ENCODE data around the gene BASP1. TPM values are rescaled to one million over a fixed set of nuclear protein-coding genes. Genes with fewer than 3 reads are reported as not detected.

Gene BASP1
- total and polyA plus RNA-seq, 7 experiments from 2014 or later = 0.23 to 9.6 (median 1.2) TPM; not detected in 1

GRCh38 chr5:17234374-17234773, 16.9 kb downstream of the BASP1 start:
- ATAC-seq (peak; percentile 62), DNase-seq (no peak)
- intact Hi-C loops (cut with micrococcal nuclease) = no loop called here
- Histone ChIP-seq H3K4me3 (ENCODE audit: low read length) (no peak overlapping the region), H3K27me3 (ENCODE audit: control insufficient read depth in 2 of 2, insufficient read depth in 2 of 2, low read length in 2 of 2) (no peaks in the 10 kb centered on the region), H3K4me1 (ENCODE audit: control insufficient read depth in 2 of 2, insufficient read depth in 2 of 2, low read length in 2 of 2) (no peaks in the 10 kb centered on the region), H3K27ac (ENCODE audit: low read depth, low read length) (no peak overlapping the region), H3K9me3 (ENCODE audit: control insufficient read depth in 2 of 3, low read length in 3 of 3) (no peaks in the 10 kb centered on the region), H3K36me3 (ENCODE audit: control insufficient read depth in 2 of 3, insufficient read depth in 3 of 3, low read length in 3 of 3) (no peaks in the 10 kb centered on the region)
- Mint-ChIP-seq H3K4me1 (no peaks in the 10 kb centered on the region), H3K27ac (no peak overlapping the region), H3K4me3 (no peak overlapping the region), H3K9me3 (no peaks in the 10 kb centered on the region), H3K27me3 (peaks cover 0 to 13% (median 2%) of the 10 kb centered on the region in 5 donors), H3K36me3 (no peaks in the 10 kb centered on the region)
- POLR2A ChIA-PET = no interaction called here
- CTCF ChIA-PET = no interaction called here

GRCh38 chr5:17235731-17236330, 18.4 kb downstream of the BASP1 start:
- Histone ChIP-seq H3K27ac (ENCODE audit: low read depth, low read length) (no peak overlapping the region), H3K27me3 (ENCODE audit: control insufficient read depth in 2 of 2, insufficient read depth in 2 of 2, low read length in 2 of 2) (no peaks in the 10 kb centered on the region), H3K4me1 (ENCODE audit: control insufficient read depth in 2 of 2, insufficient read depth in 2 of 2, low read length in 2 of 2) (no peaks in the 10 kb centered on the region), H3K36me3 (ENCODE audit: control insufficient read depth in 2 of 3, insufficient read depth in 3 of 3, low read length in 3 of 3) (no peaks in the 10 kb centered on the region), H3K9me3 (ENCODE audit: control insufficient read depth in 2 of 3, low read length in 3 of 3) (no peaks in the 10 kb centered on the region), H3K4me3 (ENCODE audit: low read length) (no peak overlapping the region)
- Mint-ChIP-seq H3K27ac (no peak overlapping the region), H3K4me1 (no peaks in the 10 kb centered on the region), H3K9me3 (no peaks in the 10 kb centered on the region), H3K4me3 (no peak overlapping the region), H3K36me3 (no peaks in the 10 kb centered on the region), H3K27me3 (peaks cover 0 to 11% (median 0%) of the 10 kb centered on the region in 5 donors)
- intact Hi-C loops (cut with micrococcal nuclease) = no loop called here
- ChIA-PET POLR2A (no interaction called here), CTCF (no interaction called here)
- ATAC-seq (no peak), DNase-seq (no peak)

- Histone ChIP-seq H3K9me3 (ENCODE audit: control insufficient read depth in 2 of 3, low read length in 3 of 3) (no peaks in the 10 kb centered on the region), H3K4me1 (ENCODE audit: control insufficient read depth in 2 of 2, insufficient read depth in 2 of 2, low read length in 2 of 2) (no peaks in the 10 kb centered on the region), H3K36me3 (ENCODE audit: control insufficient read depth in 2 of 3, insufficient read depth in 3 of 3, low read length in 3 of 3) (no peaks in the 10 kb centered on the region), H3K4me3 (ENCODE audit: low read length) (no peak overlapping the region), H3K27me3 (ENCODE audit: control insufficient read depth in 2 of 2, insufficient read depth in 2 of 2, low read length in 2 of 2) (no peaks in the 10 kb centered on the region), H3K27ac (ENCODE audit: low read depth, low read length) (no peak overlapping the region)
- H3K9me3 Mint-ChIP-seq = no peaks in the 10 kb centered on the region
- H3K4me3 Mint-ChIP-seq = no peak overlapping the region
- no peaks in the 10 kb centered on the region for H3K4me1 Mint-ChIP-seq
- ChIA-PET CTCF (no interaction called here), POLR2A (no interaction called here)
- H3K36me3 Mint-ChIP-seq = no peaks in the 10 kb centered on the region
- intact Hi-C loops (cut with micrococcal nuclease) = no loop called here
- H3K27me3 Mint-ChIP-seq = peaks cover 0 to 8% (median 0%) of the 10 kb centered on the region in 5 donors
- H3K27ac Mint-ChIP-seq = no peak overlapping the region
- ATAC-seq (no peak), DNase-seq (no peak)
These were observed 21.1 kb downstream of the BASP1 start for GRCh38 chr5:17238521-17239041.

GRCh38 chr5:17239953-17240352, 22.5 kb downstream of the BASP1 start:
- Histone ChIP-seq H3K4me1 (ENCODE audit: control insufficient read depth in 2 of 2, insufficient read depth in 2 of 2, low read length in 2 of 2) (no peaks in the 10 kb centered on the region), H3K36me3 (ENCODE audit: control insufficient read depth in 2 of 3, insufficient read depth in 3 of 3, low read length in 3 of 3) (no peaks in the 10 kb centered on the region), H3K9me3 (ENCODE audit: control insufficient read depth in 2 of 3, low read length in 3 of 3) (no peaks in the 10 kb centered on the region), H3K27ac (ENCODE audit: low read depth, low read length) (no peak overlapping the region), H3K4me3 (ENCODE audit: low read length) (no peak overlapping the region), H3K27me3 (ENCODE audit: control insufficient read depth in 2 of 2, insufficient read depth in 2 of 2, low read length in 2 of 2) (no peaks in the 10 kb centered on the region)
- ChIA-PET CTCF (no interaction called here), POLR2A (no interaction called here)
- H3K4me1 Mint-ChIP-seq = no peaks in the 10 kb centered on the region
- H3K4me3 Mint-ChIP-seq = no peak overlapping the region
- H3K9me3 Mint-ChIP-seq = no peaks in the 10 kb centered on the region
- DNase-seq (no peak), ATAC-seq (no peak)
- peaks cover 0 to 8% (median 0%) of the 10 kb centered on the region in 5 donors for H3K27me3 Mint-ChIP-seq
- H3K36me3 Mint-ChIP-seq = peaks cover 0 to 3% (median 0%) of the 10 kb centered on the region in 5 donors
- H3K27ac Mint-ChIP-seq = no peak overlapping the region
- intact Hi-C loops (cut with micrococcal nuclease) = no loop called here

- Mint-ChIP-seq H3K27me3 (peaks cover 0 to 8% (median 0%) of the 10 kb centered on the region in 5 donors), H3K4me1 (no peaks in the 10 kb centered on the region)
- CTCF ChIA-PET = no interaction called here
These were observed 23.1 kb downstream of the BASP1 start for GRCh38 chr5:17240487-17240886.

GRCh38 chr5:17241635-17242034, 24.2 kb downstream of the BASP1 start:
- Mint-ChIP-seq H3K36me3 (peaks cover 0 to 3% (median 0%) of the 10 kb centered on the region in 5 donors), H3K4me1 (no peaks in the 10 kb centered on the region), H3K4me3 (no peak overlapping the region), H3K27ac (no peak overlapping the region), H3K9me3 (no peaks in the 10 kb centered on the region), H3K27me3 (peaks cover 0 to 8% (median 0%) of the 10 kb centered on the region in 5 donors)
- no peak overlapping the region for H3K4me3 ChIP-seq (ENCODE audit: low read length)
- intact Hi-C loops (cut with micrococcal nuclease) = no loop called here
- H3K4me1 ChIP-seq (ENCODE audit: control insufficient read depth in 2 of 2, insufficient read depth in 2 of 2, low read length in 2 of 2) = no peaks in the 10 kb centered on the region
- H3K27me3 ChIP-seq (ENCODE audit: control insufficient read depth in 2 of 2, insufficient read depth in 2 of 2, low read length in 2 of 2) = no peaks in the 10 kb centered on the region
- DNase-seq (no peak), ATAC-seq (no peak)
- ChIA-PET CTCF (no interaction called here), POLR2A (no interaction called here)
- H3K9me3 ChIP-seq (ENCODE audit: control insufficient read depth in 2 of 3, low read length in 3 of 3) = no peaks in the 10 kb centered on the region
- no peak overlapping the region for H3K27ac ChIP-seq (ENCODE audit: low read depth, low read length)
- H3K36me3 ChIP-seq (ENCODE audit: control insufficient read depth in 2 of 3, insufficient read depth in 3 of 3, low read length in 3 of 3) = no peaks in the 10 kb centered on the region

More at GRCh38 chr5:17240487-17240886, 23.1 kb downstream of the BASP1 start:
- H3K27me3 ChIP-seq (ENCODE audit: control insufficient read depth in 2 of 2, insufficient read depth in 2 of 2, low read length in 2 of 2) = no peaks in the 10 kb centered on the region
- POLR2A ChIA-PET = no interaction called here
- no peaks in the 10 kb centered on the region for H3K36me3 ChIP-seq (ENCODE audit: control insufficient read depth in 2 of 3, insufficient read depth in 3 of 3, low read length in 3 of 3)
- H3K27ac Mint-ChIP-seq = no peak overlapping the region
- DNase-seq (no peak), ATAC-seq (no peak)
- no peaks in the 10 kb centered on the region for H3K9me3 Mint-ChIP-seq
- no peaks in the 10 kb centered on the region for H3K9me3 ChIP-seq (ENCODE audit: control insufficient read depth in 2 of 3, low read length in 3 of 3)
- no peaks in the 10 kb centered on the region for H3K4me1 ChIP-seq (ENCODE audit: control insufficient read depth in 2 of 2, insufficient read depth in 2 of 2, low read length in 2 of 2)
- peaks cover 0 to 3% (median 0%) of the 10 kb centered on the region in 5 donors for H3K36me3 Mint-ChIP-seq
- no peak overlapping the region for H3K27ac ChIP-seq (ENCODE audit: low read depth, low read length)
- intact Hi-C loops (cut with micrococcal nuclease) = no loop called here
- H3K4me3 Mint-ChIP-seq = no peak overlapping the region
- no peak overlapping the region for H3K4me3 ChIP-seq (ENCODE audit: low read length)

- no peaks in the 10 kb centered on the region for H3K4me1 Mint-ChIP-seq
- no peak overlapping the region for H3K4me3 Mint-ChIP-seq
- no peaks in the 10 kb centered on the region for H3K36me3 ChIP-seq (ENCODE audit: control insufficient read depth in 2 of 3, insufficient read depth in 3 of 3, low read length in 3 of 3)
- ChIA-PET CTCF (no interaction called here), POLR2A (no interaction called here)
- H3K9me3 Mint-ChIP-seq = no peaks in the 10 kb centered on the region
- ATAC-seq (no peak), DNase-seq (no peak)
- H3K27me3 Mint-ChIP-seq = peaks cover 0 to 8% (median 0%) of the 10 kb centered on the region in 5 donors
- H3K4me3 ChIP-seq (ENCODE audit: low read length) = no peak overlapping the region
- H3K36me3 Mint-ChIP-seq = peaks cover 0 to 3% (median 0%) of the 10 kb centered on the region in 5 donors
- H3K27ac ChIP-seq (ENCODE audit: low read depth, low read length) = no peak overlapping the region
- H3K27me3 ChIP-seq (ENCODE audit: control insufficient read depth in 2 of 2, insufficient read depth in 2 of 2, low read length in 2 of 2) = no peaks in the 10 kb centered on the region
- no peaks in the 10 kb centered on the region for H3K4me1 ChIP-seq (ENCODE audit: control insufficient read depth in 2 of 2, insufficient read depth in 2 of 2, low read length in 2 of 2)
- intact Hi-C loops (cut with micrococcal nuclease) = no loop called here
- H3K27ac Mint-ChIP-seq = no peak overlapping the region
- no peaks in the 10 kb centered on the region for H3K9me3 ChIP-seq (ENCODE audit: control insufficient read depth in 2 of 3, low read length in 3 of 3)
These were observed 26.0 kb downstream of the BASP1 start for GRCh38 chr5:17243287-17244063.

Measured in naive thymus-derived CD4-positive, alpha-beta T cell (primary cell).